HG02571 (cell line): ENCODE results near the gene SCG3.

Experiments used
- ATAC-seq: cut with Tn5 transposase; IDR thresholded peaks from one replicate; pipeline ENCODE4 v1.9.1; 2021; ENCODE audit warnings: mild to moderate bottlenecking, moderate library complexity; ENCODE audit not compliant: unreplicated experiment

SCG3 gene

GRCh38 chr15:51677452-51677851 is 3.9 kb upstream of the SCG3 start:
- ATAC-seq: no peak

GRCh38 chr15:51678096-51678495 is 3.2 kb upstream of the SCG3 start:
- no peak for ATAC-seq

DNA sequence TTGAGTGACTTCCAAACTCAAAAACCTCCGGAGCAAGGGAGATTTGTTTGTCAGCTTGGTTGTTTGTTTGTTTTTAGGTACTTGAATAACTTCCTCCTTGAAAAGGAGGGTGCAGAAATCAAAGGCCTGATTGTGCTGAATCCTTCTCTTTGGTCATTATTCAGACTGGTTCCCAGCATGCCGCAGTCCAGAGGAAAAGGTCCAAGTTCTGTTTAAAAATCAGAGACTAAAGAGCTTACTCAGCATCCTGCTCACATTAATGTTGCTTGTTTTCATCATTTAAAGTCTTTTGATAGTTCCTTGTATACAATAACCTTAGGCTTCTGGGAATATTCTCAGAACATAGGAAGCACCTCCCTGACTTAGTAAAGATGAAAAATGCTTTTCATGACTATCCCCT is 982 bp upstream of the SCG3 start:
- no peak for ATAC-seq

- ATAC-seq: no peak
Measured at GRCh38 chr15:51687565-51687964, 6.3 kb downstream of the SCG3 start.

GRCh38 chr15:51688863-51689262 is 7.6 kb downstream of the SCG3 start:
- ATAC-seq: no peak

DNA sequence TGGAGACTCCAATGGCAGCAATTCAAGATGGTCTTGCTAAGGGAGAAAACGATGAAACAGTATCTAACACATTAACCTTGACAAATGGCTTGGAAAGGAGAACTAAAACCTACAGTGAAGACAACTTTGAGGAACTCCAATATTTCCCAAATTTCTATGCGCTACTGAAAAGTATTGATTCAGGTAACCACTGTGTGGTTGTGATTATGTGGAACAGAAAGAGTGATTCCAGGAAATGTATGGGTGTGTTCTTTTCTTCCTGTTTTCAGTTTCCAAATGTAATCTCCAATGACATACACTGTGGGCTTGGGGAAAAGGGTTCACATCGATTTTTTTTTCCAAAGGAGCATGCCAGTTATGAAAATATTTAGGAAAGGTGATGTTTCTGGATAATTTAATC is 10.9 kb downstream of the SCG3 start:
- ATAC-seq: no peak

- ATAC-seq: no peak
Measured at GRCh38 chr15:51696566-51696965, 15.3 kb downstream of the SCG3 start.

GRCh38 chr15:51697163-51697562 is 15.9 kb downstream of the SCG3 start:
- no peak for ATAC-seq

- ATAC-seq: no peak
Measured at GRCh38 chr15:51699373-51699772, 18.1 kb downstream of the SCG3 start.

- ATAC-seq: no peak
Measured at GRCh38 chr15:51702710-51703109, 21.4 kb downstream of the SCG3 start.

DNA sequence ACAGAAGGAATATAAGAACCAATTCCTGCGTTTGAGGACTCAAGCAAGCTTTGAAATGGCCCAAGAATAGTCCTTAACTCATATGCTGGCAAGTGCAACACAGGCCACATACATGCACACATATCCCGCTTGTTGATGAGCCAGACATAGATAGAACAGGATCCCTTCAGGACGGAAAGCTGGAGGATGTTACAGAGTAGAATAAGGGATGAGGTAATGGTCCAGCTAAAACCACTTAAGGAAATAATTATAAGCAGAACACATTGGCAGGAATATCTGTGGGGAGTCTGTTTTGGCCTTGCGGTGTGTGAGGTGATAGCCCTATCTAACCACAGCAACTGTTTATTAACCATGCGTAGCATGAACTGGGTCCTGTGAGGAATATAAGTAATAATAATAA is 25.0 kb downstream of the SCG3 start:
- ATAC-seq: no peak

DNA sequence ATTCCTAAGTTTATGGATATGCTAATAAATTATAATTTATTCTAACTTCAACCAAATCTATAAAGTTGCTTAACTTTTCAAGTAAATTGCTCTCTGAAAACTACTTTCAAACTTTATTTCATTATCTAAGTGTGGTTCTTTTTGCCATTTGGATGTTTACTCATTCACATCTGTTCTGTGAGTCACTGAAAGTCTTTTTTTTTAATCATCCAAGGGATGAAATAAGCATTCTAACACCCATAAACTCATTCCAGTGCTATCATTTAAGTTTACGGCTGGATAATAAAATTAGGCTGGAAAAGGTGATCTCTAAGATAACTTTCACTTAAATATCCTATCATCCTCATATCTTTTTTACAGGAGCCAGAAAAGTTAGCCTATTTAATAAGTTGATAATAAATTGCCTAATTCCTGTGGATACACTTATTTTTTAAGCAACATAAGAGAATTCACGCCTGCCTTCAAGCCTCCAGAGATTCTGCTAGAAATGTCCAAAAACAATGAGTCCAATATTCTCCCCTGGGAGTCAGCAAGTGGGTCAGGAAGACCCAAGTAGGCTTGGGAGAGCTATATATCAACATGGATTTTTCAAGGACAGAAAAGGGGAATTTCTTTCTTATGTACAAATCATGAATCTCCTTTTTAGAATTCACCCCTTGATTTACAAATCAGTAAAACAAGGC is 25.8 kb downstream of the SCG3 start:
- ATAC-seq: no peak

DNA sequence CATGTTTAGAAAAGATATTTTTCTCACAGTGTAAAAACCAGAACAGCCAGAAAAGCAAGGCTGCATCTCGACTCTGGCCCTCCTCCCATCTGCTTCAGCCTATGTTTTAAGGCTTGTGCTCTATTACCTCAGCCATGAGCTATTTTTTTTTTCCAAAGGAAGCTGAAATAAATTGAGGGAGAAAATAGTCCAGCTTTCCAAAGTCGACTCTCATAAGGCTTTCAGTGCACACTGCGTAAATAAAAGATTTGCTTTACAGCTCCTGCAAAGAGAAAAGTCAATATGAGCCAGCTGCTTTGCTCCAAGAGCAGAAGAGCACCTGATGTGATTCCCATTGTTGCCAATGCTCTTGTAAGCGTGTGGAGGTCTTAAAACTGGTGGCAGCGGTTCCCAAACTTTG is 26.7 kb downstream of the SCG3 start:
- no peak for ATAC-seq

DNA sequence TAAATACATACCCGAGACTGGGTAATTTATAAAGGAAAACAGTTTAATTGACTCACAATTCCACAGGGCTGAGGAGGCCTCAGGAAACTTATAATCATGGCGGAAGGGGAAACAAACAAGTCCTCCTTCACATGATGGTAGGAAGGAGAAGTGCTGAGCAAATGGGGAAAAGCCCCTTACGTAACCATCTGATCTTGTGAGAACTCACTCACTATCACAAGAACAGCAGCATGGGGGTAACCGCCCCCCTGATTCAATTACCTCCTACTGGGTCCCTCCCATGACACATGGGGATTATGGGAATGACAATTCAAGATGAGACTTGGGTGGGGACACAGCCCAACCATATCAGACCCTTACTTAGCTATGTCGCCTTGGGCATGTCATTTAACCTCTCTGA is 27.7 kb downstream of the SCG3 start:
- ATAC-seq: no peak

DNA sequence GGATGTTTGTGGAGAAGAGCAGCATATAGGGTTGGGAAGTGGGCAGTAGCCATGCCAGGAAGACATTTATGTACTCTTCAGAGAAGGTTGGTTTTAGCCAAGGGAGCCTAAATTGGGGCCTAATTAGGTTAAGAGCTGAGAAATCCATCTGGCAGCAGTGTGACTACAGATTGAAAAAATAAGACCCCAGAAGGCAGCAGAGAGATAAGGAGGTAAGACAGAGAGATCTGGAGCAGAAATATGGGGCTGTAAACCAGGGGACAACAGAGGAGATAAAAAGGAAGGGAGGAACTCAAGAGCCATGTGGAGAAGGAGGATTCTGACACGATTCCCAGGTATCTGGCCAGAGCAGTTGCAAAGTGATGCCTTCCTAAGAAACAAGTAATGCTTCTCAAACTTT is 32.9 kb downstream of the SCG3 start:
- no peak for ATAC-seq

GRCh38 chr15:51714911-51715310 is 33.6 kb downstream of the SCG3 start:
- ATAC-seq: no peak

DNA sequence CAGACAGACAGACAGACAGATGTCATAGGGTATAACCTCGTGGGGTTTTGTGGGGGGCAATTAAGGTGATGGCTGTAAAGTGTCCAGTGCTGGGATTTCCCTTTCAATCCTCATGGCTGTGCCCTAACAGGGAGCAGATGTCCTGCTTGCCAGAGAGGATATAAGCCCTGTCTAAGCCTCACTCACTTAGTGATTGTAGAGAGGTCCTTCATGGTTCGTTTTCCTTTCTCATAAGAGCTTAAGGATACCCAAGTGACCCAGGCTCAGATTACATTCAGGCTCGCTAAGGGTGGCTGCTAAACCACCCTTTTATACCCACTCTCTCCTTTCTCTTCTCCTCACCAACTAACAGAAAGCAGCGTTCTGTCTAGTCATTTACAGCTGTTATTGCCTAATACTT is 36.9 kb downstream of the SCG3 start:
- no peak for ATAC-seq

DNA sequence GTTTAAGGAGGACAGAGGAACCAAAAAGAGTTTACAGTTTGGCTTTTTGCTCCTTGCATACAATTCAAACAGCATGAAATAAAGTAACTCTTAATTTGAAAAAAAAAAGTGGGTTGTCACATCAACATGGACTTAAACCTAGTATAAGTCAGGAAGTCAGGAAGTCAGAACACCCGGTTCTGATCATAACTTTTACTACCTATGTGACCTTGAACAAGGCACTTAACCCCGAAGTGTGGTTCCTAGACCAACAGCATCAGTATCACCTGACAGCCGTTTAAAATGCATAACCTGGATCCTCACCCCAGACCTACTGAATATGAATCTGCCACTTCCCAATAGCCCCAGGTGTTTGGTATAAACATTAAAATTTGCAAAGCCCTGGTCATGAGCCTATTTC is 37.4 kb downstream of the SCG3 start:
- ATAC-seq: no peak

- ATAC-seq: no peak
Measured at GRCh38 chr15:51720201-51720995, 39.1 kb downstream of the SCG3 start.

- no peak for ATAC-seq
Measured at GRCh38 chr15:51721199-51721960, 40.1 kb downstream of the SCG3 start.

- ATAC-seq: no peak
Measured at GRCh38 chr15:51724199-51724598, 42.9 kb downstream of the SCG3 start.

DNA sequence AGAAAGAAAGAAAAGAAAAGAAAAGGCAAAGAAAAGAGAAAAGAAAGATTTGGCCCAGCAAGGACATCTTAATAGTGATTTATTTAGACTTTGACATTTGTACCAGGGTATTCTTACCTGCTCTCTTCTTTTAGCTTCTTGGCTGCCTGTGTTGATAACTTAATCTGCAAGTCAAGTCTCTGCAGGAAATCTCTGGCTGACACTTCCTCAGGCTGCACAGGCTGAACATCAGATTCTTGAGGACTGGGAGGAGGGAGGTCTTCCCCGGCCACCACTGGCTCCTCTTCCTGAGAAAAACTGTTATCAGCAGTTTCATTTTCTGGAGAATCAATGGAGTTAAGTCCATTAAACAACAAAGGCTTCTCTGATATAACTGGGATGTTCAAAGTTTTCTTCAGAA is 43.4 kb downstream of the SCG3 start:
- no peak for ATAC-seq
